T-helper 1 cell (primary cell): ENCODE data around the gene RBM44.
"Not testable (repeated sequence)": the region's sequence is repeated elsewhere in the genome, so short reads cannot be mapped to it uniquely, and the experiment has no call there.

ENCODE experiments used
- DNase-seq, 5 donors: peaks; one replicate each; pipeline ENCODE4 v3.0.0-alpha.2; 2012 to 2020

Gene RBM44

DNA sequence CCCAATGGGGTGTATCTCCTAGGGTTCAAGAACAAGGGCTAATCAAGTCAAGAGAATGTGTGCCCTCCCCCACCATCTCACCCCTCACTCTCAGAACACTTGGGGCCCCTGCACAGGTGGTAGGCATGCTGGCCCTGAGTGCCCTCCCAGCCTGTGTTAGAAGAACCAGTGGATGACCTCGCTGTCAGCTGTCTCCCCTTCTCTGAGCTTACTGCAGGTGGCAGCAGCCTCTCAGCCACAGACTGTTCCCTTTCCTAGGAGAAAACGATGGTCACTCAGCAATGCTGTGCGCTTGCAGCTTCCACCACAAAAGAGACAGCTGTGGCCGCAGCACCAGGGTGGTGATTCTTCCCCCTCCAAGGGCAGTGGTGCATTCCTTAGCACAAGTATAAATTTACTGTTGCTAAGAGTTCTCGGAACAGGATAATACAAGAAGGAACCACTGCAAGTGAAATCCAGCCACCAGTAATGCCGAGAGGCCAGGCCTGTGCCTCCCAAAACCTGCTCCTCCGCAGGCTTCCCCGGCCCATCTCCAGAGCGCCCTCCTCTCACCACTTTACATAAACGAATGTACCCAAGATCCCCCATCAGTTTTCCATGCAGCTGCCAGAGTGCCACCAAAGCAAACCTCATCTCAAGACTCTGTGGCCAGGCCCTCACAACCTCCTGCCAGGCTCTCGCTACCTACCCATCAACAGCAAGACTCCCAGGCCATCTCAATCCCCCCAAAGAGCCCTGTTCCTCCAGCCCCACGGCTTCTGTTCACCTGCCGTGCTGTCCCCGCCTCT is 59.9 kb downstream of the RBM44 start:
- peak in 2 of 5 donors; percentile 21 to 55 for DNase-seq

DNA sequence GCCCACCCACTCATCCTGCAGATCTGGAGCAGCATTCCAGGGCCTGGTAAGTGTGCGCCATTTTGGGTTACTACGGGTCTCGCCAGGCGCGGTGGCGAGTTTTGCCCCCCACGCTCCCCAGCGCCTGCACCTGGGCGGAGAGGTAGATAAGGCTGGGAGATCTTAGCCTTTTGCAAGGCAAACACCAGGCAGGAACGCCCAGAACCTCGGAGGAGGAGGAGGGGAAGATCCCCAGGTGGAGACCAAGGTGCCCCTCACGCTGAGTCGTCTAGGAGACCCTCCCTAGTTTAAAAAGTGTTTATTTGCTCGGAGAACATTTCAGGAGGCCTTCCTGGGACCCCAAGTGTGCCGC is 60.5 kb downstream of the RBM44 start:
- no peak for DNase-seq

DNA sequence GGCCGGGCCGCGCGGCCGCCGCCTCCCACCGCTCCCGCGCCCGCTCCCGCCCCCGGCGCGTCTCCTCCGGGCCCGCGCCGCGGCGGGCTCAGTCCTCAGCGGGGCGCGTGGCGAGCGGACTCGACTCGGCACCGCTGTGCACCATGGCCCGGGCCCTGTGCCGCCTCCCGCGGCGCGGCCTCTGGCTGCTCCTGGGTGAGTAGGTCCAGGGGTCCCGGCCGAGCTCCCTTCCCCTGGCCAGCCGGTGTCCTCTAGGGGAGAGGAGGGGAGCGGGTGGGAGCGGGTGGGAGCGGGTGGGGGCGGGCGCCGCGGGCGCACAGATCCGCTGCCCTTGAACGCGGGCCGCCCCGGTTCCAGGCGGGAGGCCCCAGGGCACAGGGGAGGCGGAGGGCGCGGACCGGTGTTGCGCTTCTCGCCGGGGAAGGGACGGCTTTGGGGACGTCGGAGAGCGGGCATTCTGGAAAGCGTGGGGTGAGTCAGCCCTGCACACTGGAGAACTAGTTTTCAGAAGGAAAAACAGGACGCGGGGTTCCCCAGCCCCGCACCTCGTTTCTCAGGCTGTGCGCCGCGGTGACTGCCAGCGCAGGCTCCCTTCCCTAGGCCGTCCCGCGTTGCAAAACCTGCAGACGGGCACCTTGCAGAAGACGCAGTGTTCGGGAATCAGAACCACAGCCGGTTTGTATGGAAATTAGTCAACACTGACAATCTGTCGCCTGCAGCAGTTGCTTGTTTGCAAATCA is 61.1 kb downstream of the RBM44 start, which contains the start of gene RAMP1:
RAMP1 (plus strand) TSS at position 91 of the 740 bp plus-strand sequence; CDS start at position 144, 53 bp downstream.
- peak in 1 of 5 donors; percentile 23 for DNase-seq

DNA sequence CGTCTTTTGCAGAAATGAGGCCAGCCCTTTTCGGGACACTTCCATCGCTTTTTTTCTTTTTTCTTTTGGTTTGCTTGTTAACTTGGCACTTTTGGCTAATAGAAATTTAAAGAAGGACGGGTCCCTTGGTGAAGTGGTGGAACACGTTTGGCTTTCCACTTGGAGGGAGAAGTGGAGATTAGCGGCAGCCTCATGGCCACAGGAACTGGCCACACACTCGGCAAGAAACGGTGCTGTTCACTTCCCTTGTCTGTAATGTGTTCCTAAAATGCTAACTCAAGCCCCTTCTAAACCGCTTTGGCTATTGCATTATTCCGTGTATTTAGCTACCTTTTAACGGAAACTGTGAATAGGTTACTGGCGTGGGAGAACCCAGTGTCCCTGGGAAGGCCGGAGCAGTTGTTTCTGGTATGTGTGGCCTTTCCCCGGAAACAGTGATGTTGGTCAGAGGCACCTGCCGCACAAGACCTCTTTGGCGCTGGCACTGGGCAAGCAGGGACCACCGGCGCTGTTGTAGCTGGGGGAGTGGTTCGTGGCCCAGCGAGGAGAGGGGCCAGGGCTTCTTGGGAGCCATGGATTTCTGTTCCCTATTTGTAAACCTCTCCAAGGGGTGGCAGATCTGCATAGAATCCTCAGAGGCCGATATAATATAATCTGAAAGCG is 61.8 kb downstream of the RBM44 start:
- no peak for DNase-seq

DNA sequence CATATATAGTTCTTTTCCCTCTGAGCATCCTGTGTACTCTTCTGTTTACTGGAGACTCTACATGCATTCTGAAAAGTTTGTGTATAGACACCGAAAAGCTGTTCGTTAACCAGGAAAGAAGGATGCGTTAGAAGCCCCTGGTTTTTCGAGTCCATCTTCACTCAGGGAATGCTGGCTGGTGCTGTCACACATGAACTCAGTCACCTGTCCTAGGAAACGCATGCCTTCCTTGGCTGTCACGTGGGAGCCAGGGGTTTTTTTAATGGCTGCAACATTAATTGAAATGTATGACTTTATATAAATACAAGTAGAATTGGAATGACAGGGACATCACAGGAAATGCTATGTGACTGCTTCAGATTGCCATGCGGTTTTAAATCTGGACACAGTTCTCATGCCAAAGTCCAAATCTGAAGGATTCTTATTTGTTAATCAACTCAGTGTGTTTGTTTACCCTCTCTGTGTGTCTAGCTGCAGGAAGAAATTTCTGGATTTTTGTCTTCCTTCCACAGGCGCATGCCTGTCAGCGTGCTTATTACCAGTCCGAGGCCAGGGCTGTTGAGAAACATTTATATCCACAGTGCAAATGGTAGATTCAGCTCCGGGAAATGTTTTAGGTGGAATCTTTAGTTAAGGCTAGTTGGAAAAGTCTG is 63.4 kb downstream of the RBM44 start:
- DNase-seq: no peak

DNA sequence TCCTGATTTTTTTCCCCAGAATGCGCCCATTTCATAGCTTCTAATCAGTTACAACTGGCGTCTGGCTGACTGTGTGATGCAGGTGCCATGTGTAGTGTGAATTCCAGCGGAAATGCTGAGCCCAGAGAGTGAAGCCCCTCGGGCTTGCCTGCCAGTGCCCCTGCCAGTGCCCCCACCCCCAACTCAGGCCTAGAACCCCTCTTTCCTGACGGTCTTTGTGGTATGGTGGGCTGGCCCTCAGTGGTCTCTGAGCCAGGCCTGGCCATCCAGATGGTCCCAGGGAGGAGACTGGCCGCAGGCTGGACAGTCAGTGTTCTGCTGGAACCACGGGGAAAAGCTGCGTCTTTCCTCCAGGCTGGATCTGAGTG is 63.9 kb downstream of the RBM44 start:
- DNase-seq: no peak

DNA sequence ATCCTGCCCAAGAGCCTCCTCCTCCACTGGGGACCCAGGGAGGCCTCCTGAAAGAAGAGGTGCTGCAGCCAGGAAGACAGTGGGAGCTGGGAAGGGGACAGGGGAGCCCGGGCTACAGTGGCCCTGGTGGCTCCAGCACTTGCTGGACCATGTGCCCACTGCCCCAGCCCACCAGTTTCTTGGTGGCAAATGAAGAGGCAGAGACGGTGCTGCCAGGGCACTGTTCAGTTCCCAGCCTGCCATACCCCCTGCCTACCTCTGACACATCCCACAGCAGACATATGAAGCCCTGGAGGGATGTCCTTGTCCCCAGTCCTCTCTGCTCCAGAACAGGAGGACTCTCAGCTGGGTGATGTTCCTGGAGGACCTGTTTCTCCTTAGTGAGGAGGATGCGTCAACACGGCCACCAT is 64.5 kb downstream of the RBM44 start:
- DNase-seq: no peak

DNA sequence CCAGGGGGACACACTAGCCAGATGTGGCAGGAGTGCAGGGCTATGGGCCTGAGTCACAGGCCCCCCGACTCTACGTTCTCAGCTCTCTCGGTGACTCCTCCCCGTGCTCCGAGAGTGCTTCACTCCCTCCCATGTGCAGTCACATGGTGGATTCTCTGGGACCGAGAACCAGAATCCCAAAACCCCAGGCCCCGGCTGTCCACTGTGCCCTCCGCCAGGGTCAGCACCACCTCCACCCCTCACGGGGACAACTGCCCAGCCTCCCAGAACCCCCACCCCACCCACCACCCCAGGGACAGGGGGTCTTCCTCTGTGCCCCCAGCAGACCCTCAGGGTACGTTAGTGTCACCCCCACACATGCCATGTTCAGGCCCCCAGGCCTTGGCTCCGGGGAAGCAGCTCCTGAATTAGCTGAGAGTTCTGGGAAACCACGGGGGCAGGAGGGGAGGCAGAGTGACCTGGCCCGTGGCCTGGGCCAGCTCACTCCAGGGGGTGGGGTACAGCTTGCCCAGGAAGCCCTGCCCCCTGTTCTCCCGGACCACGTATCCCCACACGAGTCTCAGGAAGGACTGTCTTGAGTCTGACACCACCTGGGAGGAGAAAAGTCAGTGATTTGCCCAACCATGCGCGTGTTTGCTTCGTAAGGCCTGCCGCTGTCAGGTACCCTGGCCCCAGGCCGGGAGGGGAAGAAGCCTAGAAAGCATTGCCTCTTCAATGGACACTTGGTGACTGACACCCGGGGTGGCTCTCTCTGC is 65.3 kb downstream of the RBM44 start:
- no peak for DNase-seq

DNA sequence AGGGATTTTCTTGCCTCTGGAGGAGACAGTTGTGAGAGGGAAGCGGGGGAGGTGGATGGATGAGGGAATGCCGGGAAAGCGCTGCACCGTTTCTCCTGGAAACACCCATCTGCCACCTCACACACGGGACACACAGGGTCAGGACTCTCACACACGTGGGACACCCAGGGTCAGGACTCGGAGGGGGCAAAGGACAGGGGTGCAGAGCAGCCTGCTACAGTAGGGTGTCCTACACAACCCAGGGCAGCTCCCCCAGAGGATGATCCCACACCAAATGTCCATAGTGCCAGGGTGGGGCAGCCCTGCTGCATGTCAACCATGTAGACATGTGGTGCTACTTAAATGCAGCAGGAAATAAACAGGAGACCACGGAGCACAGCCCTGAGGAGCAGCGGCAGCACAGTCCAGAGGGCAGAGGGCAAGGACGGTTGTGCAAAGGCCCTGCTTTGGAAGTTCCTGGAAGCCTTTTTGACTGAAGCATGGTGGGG is 65.9 kb downstream of the RBM44 start:
- no peak for DNase-seq

DNA sequence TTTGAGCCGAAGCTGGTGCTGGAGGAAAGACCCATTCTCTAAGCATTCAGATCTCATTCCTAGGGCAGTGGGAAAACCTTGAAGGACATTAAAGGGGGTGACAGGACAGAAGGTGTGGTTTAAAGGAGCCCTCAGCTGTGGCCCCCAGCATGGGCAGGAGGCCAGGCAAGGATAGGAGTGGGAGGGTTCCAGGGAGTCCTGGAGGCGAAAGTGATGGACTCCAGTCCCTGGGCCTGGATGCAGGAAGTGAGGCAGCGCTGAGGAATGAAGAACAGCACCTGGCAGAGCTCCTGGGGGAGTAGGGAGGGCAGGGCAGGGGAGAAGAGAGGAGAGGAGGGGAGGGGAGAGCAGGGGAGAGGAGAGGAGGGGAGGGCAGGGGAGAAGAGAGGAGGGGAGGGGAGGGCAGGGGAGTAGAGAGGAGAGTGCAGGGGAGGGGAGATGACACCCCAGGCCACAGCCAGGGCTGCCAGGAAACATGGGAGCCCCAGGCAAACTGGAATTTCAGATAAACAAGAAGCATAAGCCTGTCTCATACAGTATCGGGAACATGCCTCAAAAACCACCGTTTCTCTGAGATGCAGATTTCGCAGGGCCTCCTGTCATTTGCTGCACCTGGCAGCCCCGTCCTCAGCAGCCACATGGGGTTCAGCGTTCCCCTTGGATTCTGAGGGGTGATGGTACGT is 66.5 kb downstream of the RBM44 start:
- no peak for DNase-seq

DNA sequence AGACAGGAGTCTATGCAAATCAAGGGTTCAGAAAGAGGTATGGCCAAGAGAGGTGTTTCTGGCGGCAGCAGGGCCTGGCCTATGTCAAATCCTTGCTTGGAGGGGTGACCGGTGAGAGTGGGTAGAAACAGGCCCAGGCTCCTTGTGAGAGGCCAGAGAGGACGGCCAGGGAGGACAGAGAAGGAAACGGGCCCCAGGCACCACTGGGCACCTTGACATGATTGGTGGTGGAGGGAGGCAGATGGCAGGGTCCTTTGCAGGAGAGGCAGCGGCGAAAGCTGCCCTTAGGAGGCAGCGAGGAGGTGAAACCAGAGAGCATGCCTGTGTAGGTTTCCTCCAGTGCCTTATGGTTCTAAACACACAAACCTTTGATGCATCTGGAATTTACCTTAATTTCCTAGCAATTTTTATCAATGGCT is 67.1 kb downstream of the RBM44 start:
- DNase-seq: no peak

DNA sequence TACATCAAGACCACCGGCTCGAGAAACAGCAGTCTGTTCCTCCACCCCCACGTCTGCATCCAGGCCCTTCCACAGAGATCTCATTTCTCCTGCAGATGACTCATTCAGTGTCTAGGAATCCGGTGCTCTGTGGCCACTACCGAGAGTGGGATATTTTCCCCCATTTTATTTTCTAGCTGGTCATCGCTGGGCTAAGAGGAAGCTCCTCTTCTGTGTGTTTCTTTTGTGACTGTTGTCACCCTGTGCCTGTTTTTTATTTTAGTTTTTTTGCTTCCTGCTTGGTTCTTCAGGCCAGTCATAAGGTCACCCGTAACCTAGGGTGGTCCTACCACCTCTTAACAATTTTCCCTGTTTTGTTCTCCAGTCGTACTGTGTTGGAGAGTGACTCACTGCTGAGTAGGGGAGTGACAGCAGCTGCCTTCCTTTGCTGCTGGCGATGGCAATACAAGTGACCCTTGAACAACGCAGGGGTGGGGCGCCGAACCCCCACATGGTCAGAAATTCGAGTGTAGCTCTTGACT is 67.6 kb downstream of the RBM44 start:
- DNase-seq: no peak

DNA sequence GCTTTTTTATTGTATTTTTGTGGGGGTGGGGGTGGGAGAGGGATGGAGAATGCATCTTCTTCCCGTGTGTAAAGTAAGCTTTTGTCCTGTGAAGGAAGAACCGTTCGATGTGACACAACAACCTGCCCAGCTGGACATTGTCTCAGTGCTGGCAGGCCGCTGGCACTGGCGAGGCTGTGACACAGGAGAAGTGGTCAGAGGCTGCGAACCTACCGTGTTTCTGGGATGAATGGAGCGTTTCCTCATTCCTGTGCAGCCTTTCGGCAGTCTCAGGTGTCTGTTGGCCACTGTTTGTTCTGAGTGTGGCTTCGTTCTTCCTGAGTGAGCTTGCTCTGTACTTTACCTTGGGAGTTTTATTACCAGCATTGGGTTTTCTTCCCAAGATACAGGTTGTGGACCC is 68.9 kb downstream of the RBM44 start:
- no peak for DNase-seq

DNA sequence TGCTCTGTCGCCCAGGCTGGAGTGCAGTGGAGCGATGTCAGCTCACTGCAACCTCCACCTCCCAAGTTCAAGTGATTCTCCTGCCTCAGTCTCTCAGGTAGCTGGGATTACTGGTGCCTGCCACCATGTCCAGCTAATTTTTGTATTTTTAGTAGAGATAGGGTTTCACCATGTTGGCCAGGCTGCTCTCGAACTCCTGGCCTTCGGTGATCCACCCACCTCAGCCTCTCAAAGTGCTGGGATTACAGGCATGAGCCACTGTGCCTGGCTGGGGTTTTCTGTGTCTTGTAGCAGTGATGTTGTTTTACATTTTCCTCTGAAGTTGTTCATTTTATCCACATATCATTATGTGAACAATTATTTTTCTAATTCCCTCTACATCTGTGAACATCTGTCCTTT is 69.5 kb downstream of the RBM44 start:
- DNase-seq: not testable (repeated sequence)

DNA sequence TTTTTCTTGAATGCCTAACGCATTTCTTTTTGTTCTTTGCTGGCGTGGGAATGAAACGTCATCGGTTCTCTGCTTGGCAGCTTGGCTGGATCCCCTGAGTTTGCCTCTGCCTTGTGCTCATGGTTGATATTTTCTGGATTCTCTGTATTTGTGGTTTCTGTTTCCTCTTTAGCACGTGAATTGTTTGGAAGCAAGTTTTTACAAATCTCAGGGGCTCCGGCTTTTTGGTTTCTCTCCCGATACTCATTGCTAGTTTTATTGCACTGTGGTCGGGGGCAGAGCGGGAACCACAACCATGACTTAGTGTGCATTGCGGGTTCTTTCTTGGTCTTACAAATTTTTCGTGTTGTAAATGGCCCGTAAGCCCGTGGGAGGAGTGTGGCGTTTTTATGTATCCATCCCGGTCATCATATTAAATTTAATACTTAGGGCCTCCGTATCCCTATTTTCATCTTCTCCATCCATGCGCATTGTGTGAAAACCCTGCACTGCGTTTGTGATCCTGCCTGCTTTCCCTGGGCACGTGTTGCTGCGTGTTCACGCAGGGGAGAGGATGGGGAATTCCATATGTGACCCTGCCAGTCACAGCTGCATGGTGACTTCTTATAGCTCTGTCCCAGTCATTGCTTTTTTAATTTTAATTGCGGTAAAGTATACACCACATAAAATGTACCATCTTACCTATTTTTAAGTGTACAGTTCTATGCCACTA is 70.2 kb downstream of the RBM44 start:
- no peak for DNase-seq

DNA sequence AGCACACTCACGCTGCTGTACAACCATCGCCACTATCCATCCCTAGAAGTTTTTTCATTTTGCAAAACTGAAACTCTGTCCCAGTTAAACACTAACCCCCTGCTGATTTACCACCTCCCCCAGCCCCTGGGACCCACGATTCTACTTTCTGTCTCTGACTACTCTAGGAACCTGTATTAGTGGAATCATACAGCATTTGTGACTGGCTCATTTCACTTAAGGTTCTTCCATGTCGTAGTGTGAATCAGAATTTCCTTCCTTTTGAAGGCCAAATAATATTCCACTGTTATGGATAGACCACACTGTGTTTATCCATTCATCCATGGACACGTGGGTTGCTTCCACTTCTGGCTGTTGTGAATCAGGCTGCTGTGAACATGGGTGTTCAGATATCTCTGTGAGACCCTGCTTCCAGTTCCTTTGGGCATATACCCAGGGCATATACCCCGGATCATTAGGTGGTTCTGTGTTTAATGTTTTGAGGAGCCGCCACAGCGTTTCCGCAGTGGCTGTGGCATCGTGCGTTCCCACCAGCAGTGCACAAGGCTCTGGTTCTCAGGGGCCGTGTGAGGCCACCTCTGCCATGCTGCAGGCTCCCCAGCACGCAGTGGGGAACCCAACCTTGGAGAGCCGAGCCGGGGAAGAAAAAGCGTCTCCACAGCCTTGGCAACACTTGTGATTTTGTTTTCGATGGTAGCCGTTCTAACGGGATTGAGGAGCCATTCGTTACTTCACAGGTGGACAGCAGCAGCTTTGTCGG is 70.9 kb downstream of the RBM44 start:
- DNase-seq: no peak

DNA sequence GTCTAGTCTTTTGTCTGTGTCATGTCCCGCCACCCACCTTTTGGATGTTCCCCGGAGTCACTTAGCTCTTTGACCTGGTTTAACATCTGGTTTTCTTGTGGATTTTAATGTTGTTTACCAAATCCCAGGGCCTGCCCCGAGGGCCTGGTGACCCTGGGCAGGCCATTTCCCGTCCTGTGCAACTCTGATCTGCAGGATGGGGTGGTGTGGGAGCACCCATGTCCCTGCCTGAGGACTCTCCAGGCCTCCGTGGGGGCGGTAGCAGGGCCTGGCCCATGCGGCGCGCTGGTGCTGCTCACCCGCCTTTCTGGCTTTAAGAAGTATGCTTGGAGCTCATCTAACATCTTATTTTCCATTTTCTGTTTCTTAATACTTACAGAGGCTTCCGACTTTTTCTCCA is 71.5 kb downstream of the RBM44 start:
- DNase-seq: no peak

DNA sequence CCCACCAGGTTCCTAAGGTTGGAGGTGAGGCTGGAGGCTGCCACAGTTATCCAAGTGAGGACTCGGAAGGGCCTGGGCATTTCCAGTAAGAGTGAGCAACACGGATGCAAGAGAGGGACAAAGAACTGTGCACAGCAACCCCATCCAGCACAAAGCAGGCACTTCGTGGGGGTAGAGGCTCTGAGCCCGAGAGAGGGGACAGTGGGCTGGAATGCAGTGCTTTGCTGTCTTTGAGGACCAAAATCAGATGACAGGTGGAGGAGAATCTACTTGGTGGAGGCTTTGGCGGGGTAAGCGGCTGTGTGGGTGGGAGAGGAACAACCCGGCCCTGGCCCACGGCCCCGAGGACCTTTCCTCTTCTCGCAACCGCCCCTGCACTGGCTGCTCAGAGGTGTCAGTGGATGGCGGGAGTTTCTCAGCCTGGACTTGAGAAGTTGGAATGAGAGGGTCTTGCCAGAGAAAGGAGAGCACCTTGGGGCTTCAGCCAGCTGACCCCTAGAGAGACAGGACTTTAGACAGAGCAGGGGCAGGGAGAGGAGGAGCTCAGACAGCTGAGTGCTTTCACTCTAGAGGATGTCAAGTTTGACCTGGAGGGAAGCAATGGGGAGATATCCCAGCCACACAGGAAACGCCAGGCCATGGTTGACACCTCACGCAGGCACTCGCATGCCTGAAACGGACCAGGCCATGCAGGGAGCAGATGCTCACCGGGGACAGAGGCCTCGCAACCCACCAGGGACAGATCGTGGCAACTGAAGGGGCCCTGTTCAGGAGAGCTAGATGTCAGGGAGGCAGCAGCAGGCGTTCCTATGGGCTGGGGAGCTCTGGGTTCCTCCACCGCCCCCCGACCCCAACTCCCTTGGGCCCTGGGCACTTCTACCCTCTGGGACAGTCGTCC is 72.4 kb downstream of the RBM44 start:
- no peak for DNase-seq
